Measurements from ENCODE around the gene ZDHHC14. TPM values are rescaled to one million over a fixed set of nuclear protein-coding genes. Genes with fewer than 3 reads are reported as not detected.

ZDHHC14 gene
- total and polyA plus RNA-seq, 2 of the 8 experiments (the other 6 are each of a cell fraction or from before 2014, with no cell fraction given), result 2.9 to 5.3 TPM

DNA sequence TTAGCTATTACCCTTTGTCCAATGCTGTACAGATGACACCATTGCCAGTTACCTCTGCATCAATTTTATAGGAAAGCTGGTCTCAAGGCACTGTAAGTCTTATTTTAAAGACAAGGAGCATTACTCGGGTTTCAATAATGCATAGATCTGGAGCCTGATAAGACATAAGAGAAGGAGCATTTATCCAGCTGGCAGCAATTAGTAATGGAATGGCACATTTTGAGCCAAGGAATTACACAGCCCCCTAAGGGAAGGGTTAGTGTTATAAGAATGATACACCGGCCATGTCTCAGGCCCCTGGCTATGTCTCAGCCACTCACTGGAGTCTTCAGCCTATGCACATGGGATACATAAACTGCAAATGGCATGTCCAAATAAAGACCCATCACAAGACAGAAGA lies 34.6 kb upstream of the ZDHHC14 start:
- Histone ChIP-seq H3K18ac (ENCODE audit: extremely low read depth, low read length) (no peak overlapping the region), H2AK5ac (ENCODE audit: low read depth, low read length) (no peak overlapping the region), H3K23me2 (ENCODE audit: low read depth, low read length) (no peaks in the 10 kb centered on the region), H3K14ac (ENCODE audit: insufficient read length) (no peak overlapping the region), H4K5ac (ENCODE audit: insufficient read length, low read depth, low read length) (no peak overlapping the region), H3K36me3 (ENCODE audit: control insufficient read depth in 2 of 4, insufficient read depth in 4 of 4, low read length in 3 of 4) (no peaks in the 10 kb centered on the region), H3K4me2 (ENCODE audit: insufficient read depth in 1 of 2, low read depth in 2 of 2, low read length in 2 of 2) (no peak overlapping the region), H4K8ac (ENCODE audit: extremely low read depth, insufficient read depth, low read length) (no peak overlapping the region), H4K91ac (replicated peaks; ENCODE audit: insufficient read length, low read length) (no peak overlapping the region), H3K27ac (ENCODE audit: low read depth, low read length) (no peak overlapping the region), H3K9me3 (ENCODE audit: insufficient read depth in 2 of 2, low read depth in 1 of 2, low read length in 1 of 2) (no peaks in the 10 kb centered on the region), H3K4ac (replicated peaks; ENCODE audit: insufficient read length, low read depth, low read length) (no peak overlapping the region), H3K23ac (ENCODE audit: insufficient read length) (no peak overlapping the region), H4K20me1 (replicated peaks in 1 of 2; ENCODE audit: control insufficient read depth in 1 of 2, insufficient read depth in 2 of 2, low read length in 2 of 2) (no peaks in the 10 kb centered on the region), H2BK12ac (ENCODE audit: low read depth, low read length) (no peak overlapping the region), H3K79me1 (ENCODE audit: low read depth, low read length) (no peaks in the 10 kb centered on the region), H2BK5ac (ENCODE audit: low read depth, low read length) (no peak overlapping the region), H2AFZ (ENCODE audit: low read length) (no peak overlapping the region), H3K4me3 (ENCODE audit: extremely low read depth in 1 of 4, insufficient read depth in 2 of 4, low read depth in 3 of 4, low read length in 4 of 4) (no peak overlapping the region), H2BK20ac (ENCODE audit: low read length) (no peak overlapping the region), H2BK120ac (replicated peaks; ENCODE audit: low read depth, low read length) (no peak overlapping the region), H3K9ac (replicated peaks in 1 of 4; ENCODE audit: extremely low read depth in 1 of 4, low read depth in 3 of 4, low read length in 3 of 4) (no peak overlapping the region), H3K79me2 (ENCODE audit: control insufficient read depth in 1 of 2, insufficient read depth in 2 of 2, low read length in 2 of 2) (no peaks in the 10 kb centered on the region), H3K27me3 (replicated peaks in 1 of 4; ENCODE audit: control insufficient read depth in 3 of 4, extremely low read depth in 1 of 4, insufficient read depth in 3 of 4, low read length in 3 of 4) (no peaks in the 10 kb centered on the region), H3K56ac (replicated peaks; ENCODE audit: insufficient read length, low read depth, low read length) (no peak overlapping the region), H3K4me1 (replicated peaks in 1 of 4; ENCODE audit: control insufficient read depth in 3 of 4, insufficient read depth in 4 of 4, low read length in 3 of 4) (no peaks in the 10 kb centered on the region), H2BK15ac (ENCODE audit: low read length) (no peak overlapping the region)
- no peak for TF ChIP-seq ASH2L (IDR thresholded peaks at IDR 0.05; ENCODE audit: low read length)
- ChIA-PET CTCF (ENCODE audit: partially characterized antibody) (interaction anchor here (3.6 kb wide), 1 partner anchor 11 kb away, joined by 19 read pairs; no protein-coding TSS in a partner anchor), POLR2A (ENCODE audit: partially characterized antibody) (no interaction called here)
- WGBS, 2 experiments (ENCODE audit: extremely low coverage in 1 of 2, insufficient coverage in 1 of 2, insufficient read length in 1 of 2, insufficient replicate concordance in 2 of 2, low coverage in 1 of 2, low lambda C conversion rate in 2 of 2, missing lambda C conversion rate in 1 of 2), result 88% methylated on average over 2 of the region's 2 CpGs; no CpG with 5 or more reads in 1 of the 2 experiments
- DNase-seq (ENCODE audit: low read depth in 1 of 2, low spot score in 2 of 2), result no peak
- no peak for FAIRE-seq
